Gastrocnemius medialis (tissue), 4 donors: Measurements from ENCODE around the gene FBXL17. TPM values are rescaled to one million over a fixed set of nuclear protein-coding genes. Genes with fewer than 3 reads are reported as not detected.

Source experiments
- ATAC-seq, 2 donors: fragments of 150-250 bp; one replicate each; pipeline ENCODE4 v1.9.1; 2016
- DNase-seq, 2 donors: peaks; one replicate each; pipeline ENCODE4 v3.0.0-alpha.2; 2019
- H3K27ac ChIP-seq, 4 donors: fragments of 200-600 bp; sonication (generic); 1 replicate in 1 of 4; 2 replicates in 3 of 4; pipeline ENCODE4 v1.5.1; 2016 to 2018; ENCODE audit warnings: mild to moderate bottlenecking in 2 of 4, moderate library complexity in 1 of 4
- H3K27me3 ChIP-seq, 3 donors: fragments of 200-600 bp; sonication (generic) in 2 of 3; 1 replicate in 1 of 3; 2 replicates in 2 of 3; pipeline versions ENCODE4 v1.5.1 to v1.6.0; 2016 to 2019; ENCODE audit warnings: mild to moderate bottlenecking in 1 of 3, moderate library complexity in 1 of 3
- H3K36me3 ChIP-seq, 2 donors: fragments of 200-600 bp; sonication (generic) in 1 of 2; one replicate each; pipeline ENCODE4 v1.5.1; 2017 to 2018
- H3K4me1 ChIP-seq, 2 donors: fragments of 200-600 bp; sonication (generic) in 1 of 2; one replicate each; pipeline ENCODE4 v1.5.1; 2016 to 2017; ENCODE audit warnings: mild to moderate bottlenecking in 2 of 2
- H3K4me3 ChIP-seq, 4 donors: fragments of 200-600 bp; sonication (generic) in 3 of 4; 1 replicate in 1 of 4; 2 replicates in 3 of 4; pipeline ENCODE4 v1.5.1; 2016 to 2019; ENCODE audit warnings: mild to moderate bottlenecking in 2 of 4
- H3K9me3 ChIP-seq, 3 donors: fragments of 200-600 bp; sonication (generic) in 2 of 3; 1 replicate in 1 of 3; 2 replicates in 2 of 3; pipeline ENCODE4 v1.5.1; 2016 to 2019
- POLR2A ChIP-seq, 2 donors: fragments of 450-650 bp; IDR thresholded peaks; one replicate each; pipeline ENCODE4 v1.6.1; 2017; ENCODE audit warnings: antibody characterized with exemption in 2 of 2, mild to moderate bottlenecking in 2 of 2, moderate library complexity in 2 of 2
- in situ Hi-C, 4 donors: fragments of 200-750 bp; cut with MboI; loops; one replicate each; pipeline versions ENCODE4 v1.15.0 to v1.8.0; 2017; ENCODE audit warnings: low sequenced_read_pairs in 4 of 4
- intact Hi-C: fragments of 100-400 bp; cut with DNase I; formaldehyde crosslinking; loops from one replicate; pipeline ENCODE4 v1.15.1; 2023; ENCODE audit warnings: low total_unique reads
- total RNA-seq, 4 donors: library from RNA; depleted of rRNA; stranded (reverse); fragments of >200 nt; gene quantifications; one replicate each; pipeline versions ENCODE4 v1.1.0 to v1.2.3, GENCODE V29; 2016
- TF ChIP-seq, protein P1 (sequence below), 5 experiments: fragments of 450-650 bp in 3 of 5; fragments of 200-600 bp in 2 of 5; sonication (generic) in 2 of 5; IDR thresholded peaks in 4 of 5; conservative IDR thresholded peaks in 1 of 5; 1 replicate in 4 of 5; 2 replicates in 1 of 5; pipeline ENCODE4 v1.5.1; 2016 to 2019; ENCODE audit warnings: antibody characterized with exemption in 5 of 5, mild to moderate bottlenecking in 3 of 5, moderate library complexity in 3 of 5

Gene FBXL17
- total RNA-seq, 4 donors from 2014 or later, result 23.3 to 33.4 (median 26.9) TPM

DNA sequence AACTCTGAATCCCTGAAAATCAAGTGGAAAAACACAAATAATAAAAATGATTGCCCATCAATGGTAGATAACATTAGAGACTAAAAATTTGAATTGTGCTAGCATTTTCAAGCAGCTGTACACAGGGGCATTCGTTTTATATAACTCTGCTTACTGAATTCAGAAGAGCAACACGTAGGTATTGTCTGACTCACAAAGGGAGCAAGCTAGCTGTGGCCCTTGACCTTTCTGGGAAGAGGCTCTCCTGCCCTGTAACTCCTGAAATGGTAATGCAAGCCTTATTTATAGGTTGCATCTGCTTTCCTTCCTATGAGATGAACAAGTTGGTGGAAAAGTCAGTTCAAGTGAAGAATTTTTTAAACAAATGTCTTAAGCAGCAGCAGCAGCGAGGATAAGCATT is 492.5 kb downstream of the FBXL17 start:
- ATAC-seq (no peak), DNase-seq (no peak)
- H3K36me3 ChIP-seq, result no peaks in the 10 kb centered on the region
- in situ Hi-C loops, result no loop called here
- H3K4me3 ChIP-seq, result no peak overlapping the region
- intact Hi-C loops, result no loop called here
- H3K27me3 ChIP-seq, result no peaks in the 10 kb centered on the region
- TF ChIP-seq, protein P1, sequence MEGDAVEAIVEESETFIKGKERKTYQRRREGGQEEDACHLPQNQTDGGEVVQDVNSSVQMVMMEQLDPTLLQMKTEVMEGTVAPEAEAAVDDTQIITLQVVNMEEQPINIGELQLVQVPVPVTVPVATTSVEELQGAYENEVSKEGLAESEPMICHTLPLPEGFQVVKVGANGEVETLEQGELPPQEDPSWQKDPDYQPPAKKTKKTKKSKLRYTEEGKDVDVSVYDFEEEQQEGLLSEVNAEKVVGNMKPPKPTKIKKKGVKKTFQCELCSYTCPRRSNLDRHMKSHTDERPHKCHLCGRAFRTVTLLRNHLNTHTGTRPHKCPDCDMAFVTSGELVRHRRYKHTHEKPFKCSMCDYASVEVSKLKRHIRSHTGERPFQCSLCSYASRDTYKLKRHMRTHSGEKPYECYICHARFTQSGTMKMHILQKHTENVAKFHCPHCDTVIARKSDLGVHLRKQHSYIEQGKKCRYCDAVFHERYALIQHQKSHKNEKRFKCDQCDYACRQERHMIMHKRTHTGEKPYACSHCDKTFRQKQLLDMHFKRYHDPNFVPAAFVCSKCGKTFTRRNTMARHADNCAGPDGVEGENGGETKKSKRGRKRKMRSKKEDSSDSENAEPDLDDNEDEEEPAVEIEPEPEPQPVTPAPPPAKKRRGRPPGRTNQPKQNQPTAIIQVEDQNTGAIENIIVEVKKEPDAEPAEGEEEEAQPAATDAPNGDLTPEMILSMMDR (IDR thresholded peaks at IDR 0.05 in 4 of 5, conservative IDR thresholded peaks at IDR 0.05 in 1 of 5), result no peak
- TF ChIP-seq POLR2A (IDR thresholded peaks at IDR 0.05), result no peak
- no peak overlapping the region for H3K27ac ChIP-seq
- peaks cover 0 to 19% of the 10 kb centered on the region in 2 donors for H3K4me1 ChIP-seq
- no peaks in the 10 kb centered on the region for H3K9me3 ChIP-seq

- no peaks in the 10 kb centered on the region for H3K9me3 ChIP-seq
- H3K27me3 ChIP-seq, result no peaks in the 10 kb centered on the region
- H3K4me3 ChIP-seq, result no peak overlapping the region
- in situ Hi-C loops (no loop called here), intact Hi-C loops (no loop called here)
- no peak overlapping the region for H3K27ac ChIP-seq
- TF ChIP-seq, protein P1 (IDR thresholded peaks at IDR 0.05 in 4 of 5, conservative IDR thresholded peaks at IDR 0.05 in 1 of 5), result no peak
- TF ChIP-seq POLR2A (IDR thresholded peaks at IDR 0.05), result no peak
- DNase-seq (no peak), ATAC-seq (no peak)
- peaks cover 0 to 11% of the 10 kb centered on the region in 2 donors for H3K4me1 ChIP-seq
- H3K36me3 ChIP-seq, result no peaks in the 10 kb centered on the region
Measured at GRCh38 chr5:107888541-107888940, 493.4 kb downstream of the FBXL17 start.

GRCh38 chr5:107887166-107887943 is 494.5 kb downstream of the FBXL17 start:
- no peak overlapping the region for H3K4me3 ChIP-seq
- no peak for ATAC-seq

GRCh38 chr5:107885601-107886000 is 496.3 kb downstream of the FBXL17 start:
- intact Hi-C loops (no loop called here), in situ Hi-C loops (no loop called here)
- H3K9me3 ChIP-seq, result no peaks in the 10 kb centered on the region
- no peaks in the 10 kb centered on the region for H3K36me3 ChIP-seq
- H3K27ac ChIP-seq, result no peak overlapping the region
- TF ChIP-seq, protein P1 (IDR thresholded peaks at IDR 0.05 in 4 of 5, conservative IDR thresholded peaks at IDR 0.05 in 1 of 5), result no peak
- TF ChIP-seq POLR2A (IDR thresholded peaks at IDR 0.05), result no peak
- no peak overlapping the region for H3K4me3 ChIP-seq
- H3K27me3 ChIP-seq, result no peaks in the 10 kb centered on the region
- no peak for ATAC-seq
- peaks cover 0 to 8% of the 10 kb centered on the region in 2 donors for H3K4me1 ChIP-seq
- no peak for DNase-seq

More at GRCh38 chr5:107887166-107887943, 494.5 kb downstream of the FBXL17 start:
- no peaks in the 10 kb centered on the region for H3K27me3 ChIP-seq
- H3K4me1 ChIP-seq, result peaks cover 0 to 8% of the 10 kb centered on the region in 2 donors
- no peak overlapping the region for H3K27ac ChIP-seq
- H3K9me3 ChIP-seq, result no peaks in the 10 kb centered on the region
- no peaks in the 10 kb centered on the region for H3K36me3 ChIP-seq
- in situ Hi-C loops (no loop called here), intact Hi-C loops (no loop called here)
- no peak for DNase-seq
- TF ChIP-seq POLR2A (IDR thresholded peaks at IDR 0.05), result no peak

DNA sequence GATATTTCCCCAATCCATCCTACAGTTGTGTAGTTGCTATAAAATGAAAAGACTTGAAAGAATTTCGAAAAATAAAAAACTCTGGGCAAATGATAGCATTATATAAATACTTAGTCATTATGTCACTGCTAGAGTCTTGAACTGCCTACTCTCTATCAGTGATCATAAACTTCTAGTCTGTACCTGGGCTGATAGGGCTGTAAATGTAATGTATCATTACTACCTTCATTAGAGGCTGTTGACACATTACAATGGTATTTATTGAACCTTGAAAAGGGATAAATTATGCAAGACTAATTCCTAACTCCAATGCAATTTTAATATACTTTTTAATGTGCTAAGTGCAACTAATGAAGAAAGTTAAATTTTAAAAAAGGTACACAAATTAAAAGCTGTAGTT is 497.0 kb downstream of the FBXL17 start:
- no peaks in the 10 kb centered on the region for H3K9me3 ChIP-seq
- H3K4me1 ChIP-seq, result peaks cover 0 to 8% of the 10 kb centered on the region in 2 donors
- ATAC-seq (no peak), DNase-seq (no peak)
- H3K4me3 ChIP-seq, result no peak overlapping the region
- intact Hi-C loops (no loop called here), in situ Hi-C loops (no loop called here)
- H3K27me3 ChIP-seq, result no peaks in the 10 kb centered on the region
- H3K27ac ChIP-seq, result no peak overlapping the region
- TF ChIP-seq POLR2A (IDR thresholded peaks at IDR 0.05), result no peak
- TF ChIP-seq, protein P1 (IDR thresholded peaks at IDR 0.05 in 4 of 5, conservative IDR thresholded peaks at IDR 0.05 in 1 of 5), result no peak
- no peaks in the 10 kb centered on the region for H3K36me3 ChIP-seq
